ENCODE measurements around the gene SYNE1. TPM values are rescaled to one million over a fixed set of nuclear protein-coding genes. Genes with fewer than 3 reads are reported as not detected.

Gene SYNE1
- total and polyA plus RNA-seq, 4 donors = 10.2 to 105 (median 24.5) TPM

DNA sequence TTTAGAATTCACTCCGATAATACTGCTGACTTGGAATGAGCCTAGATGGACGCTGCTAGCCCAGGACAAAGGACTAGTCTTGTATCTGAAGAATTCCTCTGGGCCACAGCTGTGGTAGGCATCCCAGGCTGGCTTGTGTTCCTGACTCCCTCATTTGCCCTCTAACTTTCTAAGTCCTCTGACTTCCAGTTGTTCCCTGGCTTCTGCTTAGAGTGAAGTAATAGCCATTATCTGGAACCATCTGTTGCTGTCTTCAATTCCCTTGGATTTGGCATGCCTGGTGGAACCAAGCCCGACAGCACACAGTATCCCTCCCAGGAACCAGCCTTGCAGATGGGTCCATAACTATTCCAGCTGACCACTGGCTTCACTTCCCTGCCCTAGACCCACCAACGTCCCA lies 376.0 kb downstream of the SYNE1 start:
- DNase-seq (ENCODE audit: low spot score) = no peak
- Histone ChIP-seq H3K9ac (ENCODE audit: low read depth in 1 of 2, low read length in 2 of 2) (no peak overlapping the region), H3K27ac (ENCODE audit: low read depth in 1 of 2, low read length in 2 of 2) (no peak overlapping the region), H3K9me3 (ENCODE audit: control insufficient read depth in 4 of 4, low read length in 3 of 4) (no peaks in the 10 kb centered on the region), H3K4me3 (ENCODE audit: low read depth in 1 of 3, low read length in 3 of 3) (no peak overlapping the region), H3K27me3 (ENCODE audit: control insufficient read depth in 4 of 4, insufficient read depth in 4 of 4, low read length in 3 of 4) (no peaks in the 10 kb centered on the region), H3K4me1 (ENCODE audit: control insufficient read depth in 4 of 4, insufficient read depth in 4 of 4, low read length in 3 of 4) (peaks cover 0 to 3% (median 0%) of the 10 kb centered on the region in 4 donors), H3K36me3 (ENCODE audit: control insufficient read depth in 4 of 4, insufficient read depth in 3 of 4, low read depth in 1 of 4, low read length in 3 of 4) (peaks cover 9 to 33% (median 25%) of the 10 kb centered on the region in 4 donors)
- TF ChIP-seq HNF4G (IDR thresholded peaks at IDR 0.05) = no peak
- TF ChIP-seq, protein P1, sequence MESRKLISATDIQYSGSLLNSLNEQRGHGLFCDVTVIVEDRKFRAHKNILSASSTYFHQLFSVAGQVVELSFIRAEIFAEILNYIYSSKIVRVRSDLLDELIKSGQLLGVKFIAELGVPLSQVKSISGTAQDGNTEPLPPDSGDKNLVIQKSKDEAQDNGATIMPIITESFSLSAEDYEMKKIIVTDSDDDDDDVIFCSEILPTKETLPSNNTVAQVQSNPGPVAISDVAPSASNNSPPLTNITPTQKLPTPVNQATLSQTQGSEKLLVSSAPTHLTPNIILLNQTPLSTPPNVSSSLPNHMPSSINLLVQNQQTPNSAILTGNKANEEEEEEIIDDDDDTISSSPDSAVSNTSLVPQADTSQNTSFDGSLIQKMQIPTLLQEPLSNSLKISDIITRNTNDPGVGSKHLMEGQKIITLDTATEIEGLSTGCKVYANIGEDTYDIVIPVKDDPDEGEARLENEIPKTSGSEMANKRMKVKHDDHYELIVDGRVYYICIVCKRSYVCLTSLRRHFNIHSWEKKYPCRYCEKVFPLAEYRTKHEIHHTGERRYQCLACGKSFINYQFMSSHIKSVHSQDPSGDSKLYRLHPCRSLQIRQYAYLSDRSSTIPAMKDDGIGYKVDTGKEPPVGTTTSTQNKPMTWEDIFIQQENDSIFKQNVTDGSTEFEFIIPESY (IDR thresholded peaks at IDR 0.05) = no peak
- no peak for TF ChIP-seq RAD21 (IDR thresholded peaks at IDR 0.05)
- TF ChIP-seq YY1 (IDR thresholded peaks at IDR 0.05) = no peak
- TF ChIP-seq FOXA2 (IDR thresholded peaks at IDR 0.05) = no peak
- TF ChIP-seq JUND (IDR thresholded peaks at IDR 0.05) = no peak
- no peak for TF ChIP-seq FOXA1 (IDR thresholded peaks at IDR 0.05)
- TF ChIP-seq, protein P2, sequence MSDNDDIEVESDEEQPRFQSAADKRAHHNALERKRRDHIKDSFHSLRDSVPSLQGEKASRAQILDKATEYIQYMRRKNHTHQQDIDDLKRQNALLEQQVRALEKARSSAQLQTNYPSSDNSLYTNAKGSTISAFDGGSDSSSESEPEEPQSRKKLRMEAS (IDR thresholded peaks at IDR 0.05) = no peak
- TF ChIP-seq SP1 (IDR thresholded peaks at IDR 0.05) = no peak
- no peak for TF ChIP-seq NR2F2 (IDR thresholded peaks at IDR 0.05)
- TF ChIP-seq, protein P3, sequence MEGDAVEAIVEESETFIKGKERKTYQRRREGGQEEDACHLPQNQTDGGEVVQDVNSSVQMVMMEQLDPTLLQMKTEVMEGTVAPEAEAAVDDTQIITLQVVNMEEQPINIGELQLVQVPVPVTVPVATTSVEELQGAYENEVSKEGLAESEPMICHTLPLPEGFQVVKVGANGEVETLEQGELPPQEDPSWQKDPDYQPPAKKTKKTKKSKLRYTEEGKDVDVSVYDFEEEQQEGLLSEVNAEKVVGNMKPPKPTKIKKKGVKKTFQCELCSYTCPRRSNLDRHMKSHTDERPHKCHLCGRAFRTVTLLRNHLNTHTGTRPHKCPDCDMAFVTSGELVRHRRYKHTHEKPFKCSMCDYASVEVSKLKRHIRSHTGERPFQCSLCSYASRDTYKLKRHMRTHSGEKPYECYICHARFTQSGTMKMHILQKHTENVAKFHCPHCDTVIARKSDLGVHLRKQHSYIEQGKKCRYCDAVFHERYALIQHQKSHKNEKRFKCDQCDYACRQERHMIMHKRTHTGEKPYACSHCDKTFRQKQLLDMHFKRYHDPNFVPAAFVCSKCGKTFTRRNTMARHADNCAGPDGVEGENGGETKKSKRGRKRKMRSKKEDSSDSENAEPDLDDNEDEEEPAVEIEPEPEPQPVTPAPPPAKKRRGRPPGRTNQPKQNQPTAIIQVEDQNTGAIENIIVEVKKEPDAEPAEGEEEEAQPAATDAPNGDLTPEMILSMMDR (IDR thresholded peaks at IDR 0.05; ENCODE audit: low read depth, low read length, missing input control) = no peak
- TF ChIP-seq RXRA (IDR thresholded peaks at IDR 0.05) = no peak
- TF ChIP-seq, protein P4, sequence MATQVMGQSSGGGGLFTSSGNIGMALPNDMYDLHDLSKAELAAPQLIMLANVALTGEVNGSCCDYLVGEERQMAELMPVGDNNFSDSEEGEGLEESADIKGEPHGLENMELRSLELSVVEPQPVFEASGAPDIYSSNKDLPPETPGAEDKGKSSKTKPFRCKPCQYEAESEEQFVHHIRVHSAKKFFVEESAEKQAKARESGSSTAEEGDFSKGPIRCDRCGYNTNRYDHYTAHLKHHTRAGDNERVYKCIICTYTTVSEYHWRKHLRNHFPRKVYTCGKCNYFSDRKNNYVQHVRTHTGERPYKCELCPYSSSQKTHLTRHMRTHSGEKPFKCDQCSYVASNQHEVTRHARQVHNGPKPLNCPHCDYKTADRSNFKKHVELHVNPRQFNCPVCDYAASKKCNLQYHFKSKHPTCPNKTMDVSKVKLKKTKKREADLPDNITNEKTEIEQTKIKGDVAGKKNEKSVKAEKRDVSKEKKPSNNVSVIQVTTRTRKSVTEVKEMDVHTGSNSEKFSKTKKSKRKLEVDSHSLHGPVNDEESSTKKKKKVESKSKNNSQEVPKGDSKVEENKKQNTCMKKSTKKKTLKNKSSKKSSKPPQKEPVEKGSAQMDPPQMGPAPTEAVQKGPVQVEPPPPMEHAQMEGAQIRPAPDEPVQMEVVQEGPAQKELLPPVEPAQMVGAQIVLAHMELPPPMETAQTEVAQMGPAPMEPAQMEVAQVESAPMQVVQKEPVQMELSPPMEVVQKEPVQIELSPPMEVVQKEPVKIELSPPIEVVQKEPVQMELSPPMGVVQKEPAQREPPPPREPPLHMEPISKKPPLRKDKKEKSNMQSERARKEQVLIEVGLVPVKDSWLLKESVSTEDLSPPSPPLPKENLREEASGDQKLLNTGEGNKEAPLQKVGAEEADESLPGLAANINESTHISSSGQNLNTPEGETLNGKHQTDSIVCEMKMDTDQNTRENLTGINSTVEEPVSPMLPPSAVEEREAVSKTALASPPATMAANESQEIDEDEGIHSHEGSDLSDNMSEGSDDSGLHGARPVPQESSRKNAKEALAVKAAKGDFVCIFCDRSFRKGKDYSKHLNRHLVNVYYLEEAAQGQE (IDR thresholded peaks at IDR 0.05) = no peak
- TF ChIP-seq HNF4A (conservative IDR thresholded peaks at IDR 0.05) = no peak
- TF ChIP-seq, protein P5, sequence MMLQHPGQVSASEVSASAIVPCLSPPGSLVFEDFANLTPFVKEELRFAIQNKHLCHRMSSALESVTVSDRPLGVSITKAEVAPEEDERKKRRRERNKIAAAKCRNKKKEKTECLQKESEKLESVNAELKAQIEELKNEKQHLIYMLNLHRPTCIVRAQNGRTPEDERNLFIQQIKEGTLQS (IDR thresholded peaks at IDR 0.05) = no peak
- TF ChIP-seq GABPA (IDR thresholded peaks at IDR 0.05 in 1 of 2, conservative IDR thresholded peaks at IDR 0.05 in 1 of 2) = no peak
- no peak for TF ChIP-seq TAF1 (conservative IDR thresholded peaks at IDR 0.05)
- WGBS = 90% methylated on average over 4 of the region's 4 CpGs
